ENCODE data around the gene PRDX2.
"Not testable (repeated sequence)": the region's sequence is repeated elsewhere in the genome, so short reads cannot be mapped to it uniquely, and the experiment has no call there.

DNA sequence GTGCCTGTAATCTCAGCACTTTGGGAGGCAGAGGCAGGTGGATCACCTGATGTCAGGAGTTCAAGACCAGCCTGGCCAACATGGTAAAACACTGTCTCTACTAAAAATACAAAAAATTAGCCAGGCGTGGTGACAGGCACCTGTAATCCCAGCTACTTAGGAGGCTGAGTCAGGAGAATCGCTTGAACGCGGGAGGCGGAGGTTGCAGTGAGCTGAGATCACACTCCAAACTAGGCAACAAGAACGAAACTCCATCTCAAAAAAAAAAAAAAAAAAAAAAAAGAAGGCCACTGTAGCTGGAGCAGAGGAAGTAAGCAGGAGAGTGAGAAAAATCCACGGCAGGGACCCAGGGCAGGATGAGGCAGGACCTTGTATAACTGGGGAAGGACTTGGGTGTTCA is 45.0 kb upstream of the PRDX2 start:
- TF ChIP-seq, protein P1, sequence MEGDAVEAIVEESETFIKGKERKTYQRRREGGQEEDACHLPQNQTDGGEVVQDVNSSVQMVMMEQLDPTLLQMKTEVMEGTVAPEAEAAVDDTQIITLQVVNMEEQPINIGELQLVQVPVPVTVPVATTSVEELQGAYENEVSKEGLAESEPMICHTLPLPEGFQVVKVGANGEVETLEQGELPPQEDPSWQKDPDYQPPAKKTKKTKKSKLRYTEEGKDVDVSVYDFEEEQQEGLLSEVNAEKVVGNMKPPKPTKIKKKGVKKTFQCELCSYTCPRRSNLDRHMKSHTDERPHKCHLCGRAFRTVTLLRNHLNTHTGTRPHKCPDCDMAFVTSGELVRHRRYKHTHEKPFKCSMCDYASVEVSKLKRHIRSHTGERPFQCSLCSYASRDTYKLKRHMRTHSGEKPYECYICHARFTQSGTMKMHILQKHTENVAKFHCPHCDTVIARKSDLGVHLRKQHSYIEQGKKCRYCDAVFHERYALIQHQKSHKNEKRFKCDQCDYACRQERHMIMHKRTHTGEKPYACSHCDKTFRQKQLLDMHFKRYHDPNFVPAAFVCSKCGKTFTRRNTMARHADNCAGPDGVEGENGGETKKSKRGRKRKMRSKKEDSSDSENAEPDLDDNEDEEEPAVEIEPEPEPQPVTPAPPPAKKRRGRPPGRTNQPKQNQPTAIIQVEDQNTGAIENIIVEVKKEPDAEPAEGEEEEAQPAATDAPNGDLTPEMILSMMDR (IDR thresholded peaks at IDR 0.05), result not testable (repeated sequence)
- TF ChIP-seq ZFX (IDR thresholded peaks at IDR 0.05; ENCODE audit: borderline replicate concordance), result not testable (repeated sequence)
